ENCODE data around the gene CADM2.

Gene CADM2

GRCh38 chr3:85185495-85185894, 226.7 kb downstream of the CADM2 start:
- Histone ChIP-seq H3K27me3 (ENCODE audit: control insufficient read depth, insufficient read depth, low read length) (no peaks in the 10 kb centered on the region), H3K36me3 (ENCODE audit: control insufficient read depth, insufficient read depth, low read length) (no peaks in the 10 kb centered on the region), H3K27ac (ENCODE audit: low read depth, low read length) (no peak overlapping the region)

GRCh38 chr3:85189731-85190130, 230.9 kb downstream of the CADM2 start:
- no peaks in the 10 kb centered on the region for H3K9me3 ChIP-seq (ENCODE audit: control insufficient read depth, insufficient read depth, low read length)
- H3K27ac ChIP-seq (ENCODE audit: low read depth, low read length), result no peak overlapping the region

More at GRCh38 chr3:85185495-85185894, 226.7 kb downstream of the CADM2 start:
- no peaks in the 10 kb centered on the region for H3K9me3 ChIP-seq (ENCODE audit: control insufficient read depth, insufficient read depth, low read length)
- no peak overlapping the region for H3K4me3 ChIP-seq (ENCODE audit: low read depth, low read length)
- no peaks in the 10 kb centered on the region for H3K4me1 ChIP-seq (ENCODE audit: control insufficient read depth, insufficient read depth, low read length)
- no peak overlapping the region for H3K9ac ChIP-seq (ENCODE audit: low read depth, low read length)

GRCh38 chr3:85193565-85193964, 234.8 kb downstream of the CADM2 start:
- H3K4me3 ChIP-seq (ENCODE audit: low read depth, low read length), result no peak overlapping the region
- no peaks in the 10 kb centered on the region for H3K4me1 ChIP-seq (ENCODE audit: control insufficient read depth, insufficient read depth, low read length)
- H3K9me3 ChIP-seq (ENCODE audit: control insufficient read depth, insufficient read depth, low read length), result no peaks in the 10 kb centered on the region
- no peaks in the 10 kb centered on the region for H3K36me3 ChIP-seq (ENCODE audit: control insufficient read depth, insufficient read depth, low read length)
- no peaks in the 10 kb centered on the region for H3K27me3 ChIP-seq (ENCODE audit: control insufficient read depth, insufficient read depth, low read length)
- H3K9ac ChIP-seq (ENCODE audit: low read depth, low read length), result no peak overlapping the region
- H3K27ac ChIP-seq (ENCODE audit: low read depth, low read length), result no peak overlapping the region

More at GRCh38 chr3:85189731-85190130, 230.9 kb downstream of the CADM2 start:
- H3K9ac ChIP-seq (ENCODE audit: low read depth, low read length), result no peak overlapping the region
- no peak overlapping the region for H3K4me3 ChIP-seq (ENCODE audit: low read depth, low read length)
- no peaks in the 10 kb centered on the region for H3K27me3 ChIP-seq (ENCODE audit: control insufficient read depth, insufficient read depth, low read length)
- no peaks in the 10 kb centered on the region for H3K36me3 ChIP-seq (ENCODE audit: control insufficient read depth, insufficient read depth, low read length)
- no peaks in the 10 kb centered on the region for H3K4me1 ChIP-seq (ENCODE audit: control insufficient read depth, insufficient read depth, low read length)

- Histone ChIP-seq H3K9ac (ENCODE audit: low read depth, low read length) (no peak overlapping the region), H3K27me3 (ENCODE audit: control insufficient read depth, insufficient read depth, low read length) (no peaks in the 10 kb centered on the region), H3K4me3 (ENCODE audit: low read depth, low read length) (no peak overlapping the region), H3K4me1 (ENCODE audit: control insufficient read depth, insufficient read depth, low read length) (no peaks in the 10 kb centered on the region), H3K27ac (ENCODE audit: low read depth, low read length) (no peak overlapping the region), H3K9me3 (ENCODE audit: control insufficient read depth, insufficient read depth, low read length) (no peaks in the 10 kb centered on the region), H3K36me3 (ENCODE audit: control insufficient read depth, insufficient read depth, low read length) (no peaks in the 10 kb centered on the region)
These were observed 249.9 kb downstream of the CADM2 start for GRCh38 chr3:85208650-85209049.

GRCh38 chr3:85210540-85210939, 251.8 kb downstream of the CADM2 start:
- Histone ChIP-seq H3K27me3 (ENCODE audit: control insufficient read depth, insufficient read depth, low read length) (no peaks in the 10 kb centered on the region), H3K9ac (ENCODE audit: low read depth, low read length) (no peak overlapping the region), H3K4me3 (ENCODE audit: low read depth, low read length) (no peak overlapping the region), H3K36me3 (ENCODE audit: control insufficient read depth, insufficient read depth, low read length) (no peaks in the 10 kb centered on the region), H3K4me1 (ENCODE audit: control insufficient read depth, insufficient read depth, low read length) (no peaks in the 10 kb centered on the region), H3K27ac (ENCODE audit: low read depth, low read length) (no peak overlapping the region), H3K9me3 (ENCODE audit: control insufficient read depth, insufficient read depth, low read length) (no peaks in the 10 kb centered on the region)

- no peak overlapping the region for H3K4me3 ChIP-seq (ENCODE audit: low read depth, low read length)
- peaks cover 5% of the 10 kb centered on the region; the same call in 1 of the 2 replicates for H3K4me1 ChIP-seq (ENCODE audit: control insufficient read depth, insufficient read depth, low read length)
- H3K9ac ChIP-seq (ENCODE audit: low read depth, low read length), result no peak overlapping the region
- no peak overlapping the region for H3K27ac ChIP-seq (ENCODE audit: low read depth, low read length)
- H3K36me3 ChIP-seq (ENCODE audit: control insufficient read depth, insufficient read depth, low read length), result no peaks in the 10 kb centered on the region
- H3K9me3 ChIP-seq (ENCODE audit: control insufficient read depth, insufficient read depth, low read length), result no peaks in the 10 kb centered on the region
- no peaks in the 10 kb centered on the region for H3K27me3 ChIP-seq (ENCODE audit: control insufficient read depth, insufficient read depth, low read length)
These were observed 270.2 kb downstream of the CADM2 start for GRCh38 chr3:85228966-85229365.

GRCh38 chr3:85244091-85244490, 285.3 kb downstream of the CADM2 start:
- Histone ChIP-seq H3K36me3 (ENCODE audit: control insufficient read depth, insufficient read depth, low read length) (no peaks in the 10 kb centered on the region), H3K9ac (ENCODE audit: low read depth, low read length) (no peak overlapping the region), H3K4me1 (ENCODE audit: control insufficient read depth, insufficient read depth, low read length) (no peaks in the 10 kb centered on the region), H3K27me3 (ENCODE audit: control insufficient read depth, insufficient read depth, low read length) (no peaks in the 10 kb centered on the region), H3K9me3 (ENCODE audit: control insufficient read depth, insufficient read depth, low read length) (no peaks in the 10 kb centered on the region), H3K4me3 (ENCODE audit: low read depth, low read length) (no peak overlapping the region), H3K27ac (ENCODE audit: low read depth, low read length) (no peak overlapping the region)

- no peak overlapping the region for H3K4me3 ChIP-seq (ENCODE audit: low read depth, low read length)
- H3K4me1 ChIP-seq (ENCODE audit: control insufficient read depth, insufficient read depth, low read length), result no peaks in the 10 kb centered on the region
- H3K9ac ChIP-seq (ENCODE audit: low read depth, low read length), result no peak overlapping the region
- H3K9me3 ChIP-seq (ENCODE audit: control insufficient read depth, insufficient read depth, low read length), result no peaks in the 10 kb centered on the region
- H3K27ac ChIP-seq (ENCODE audit: low read depth, low read length), result no peak overlapping the region
- H3K27me3 ChIP-seq (ENCODE audit: control insufficient read depth, insufficient read depth, low read length), result no peaks in the 10 kb centered on the region
- H3K36me3 ChIP-seq (ENCODE audit: control insufficient read depth, insufficient read depth, low read length), result no peaks in the 10 kb centered on the region
These were observed 285.7 kb downstream of the CADM2 start for GRCh38 chr3:85244519-85244918.

GRCh38 chr3:85251766-85252165, 293.0 kb downstream of the CADM2 start:
- H3K27me3 ChIP-seq (ENCODE audit: control insufficient read depth, insufficient read depth, low read length), result no peaks in the 10 kb centered on the region
- no peak overlapping the region for H3K27ac ChIP-seq (ENCODE audit: low read depth, low read length)
- no peaks in the 10 kb centered on the region for H3K9me3 ChIP-seq (ENCODE audit: control insufficient read depth, insufficient read depth, low read length)
- no peaks in the 10 kb centered on the region for H3K36me3 ChIP-seq (ENCODE audit: control insufficient read depth, insufficient read depth, low read length)
- H3K9ac ChIP-seq (ENCODE audit: low read depth, low read length), result no peak overlapping the region
- H3K4me3 ChIP-seq (ENCODE audit: low read depth, low read length), result no peak overlapping the region
- peaks cover 6% of the 10 kb centered on the region; the same call in 1 of the 2 replicates for H3K4me1 ChIP-seq (ENCODE audit: control insufficient read depth, insufficient read depth, low read length)

- Histone ChIP-seq H3K9me3 (ENCODE audit: control insufficient read depth, insufficient read depth, low read length) (no peaks in the 10 kb centered on the region), H3K27ac (ENCODE audit: low read depth, low read length) (no peak overlapping the region)
These were observed 293.9 kb downstream of the CADM2 start for GRCh38 chr3:85252686-85253085.

GRCh38 chr3:85254738-85255137, 295.9 kb downstream of the CADM2 start:
- peaks cover 6% of the 10 kb centered on the region; the same call in 1 of the 2 replicates for H3K4me1 ChIP-seq (ENCODE audit: control insufficient read depth, insufficient read depth, low read length)
- H3K9me3 ChIP-seq (ENCODE audit: control insufficient read depth, insufficient read depth, low read length), result no peaks in the 10 kb centered on the region
- no peak overlapping the region for H3K4me3 ChIP-seq (ENCODE audit: low read depth, low read length)
- no peaks in the 10 kb centered on the region for H3K36me3 ChIP-seq (ENCODE audit: control insufficient read depth, insufficient read depth, low read length)
- H3K27ac ChIP-seq (ENCODE audit: low read depth, low read length), result no peak overlapping the region
- no peak overlapping the region for H3K9ac ChIP-seq (ENCODE audit: low read depth, low read length)
- H3K27me3 ChIP-seq (ENCODE audit: control insufficient read depth, insufficient read depth, low read length), result no peaks in the 10 kb centered on the region

More at GRCh38 chr3:85252686-85253085, 293.9 kb downstream of the CADM2 start:
- Histone ChIP-seq H3K36me3 (ENCODE audit: control insufficient read depth, insufficient read depth, low read length) (no peaks in the 10 kb centered on the region), H3K27me3 (ENCODE audit: control insufficient read depth, insufficient read depth, low read length) (no peaks in the 10 kb centered on the region), H3K9ac (ENCODE audit: low read depth, low read length) (no peak overlapping the region), H3K4me1 (ENCODE audit: control insufficient read depth, insufficient read depth, low read length) (peaks cover 6% of the 10 kb centered on the region; the same call in 1 of the 2 replicates), H3K4me3 (ENCODE audit: low read depth, low read length) (no peak overlapping the region)

GRCh38 chr3:85255949-85256348, 297.2 kb downstream of the CADM2 start:
- H3K4me1 ChIP-seq (ENCODE audit: control insufficient read depth, insufficient read depth, low read length), result peaks cover 6% of the 10 kb centered on the region; the same call in 1 of the 2 replicates
- no peak overlapping the region for H3K27ac ChIP-seq (ENCODE audit: low read depth, low read length)
- no peaks in the 10 kb centered on the region for H3K9me3 ChIP-seq (ENCODE audit: control insufficient read depth, insufficient read depth, low read length)
- no peaks in the 10 kb centered on the region for H3K36me3 ChIP-seq (ENCODE audit: control insufficient read depth, insufficient read depth, low read length)
- H3K27me3 ChIP-seq (ENCODE audit: control insufficient read depth, insufficient read depth, low read length), result no peaks in the 10 kb centered on the region
- no peak overlapping the region for H3K4me3 ChIP-seq (ENCODE audit: low read depth, low read length)
- H3K9ac ChIP-seq (ENCODE audit: low read depth, low read length), result no peak overlapping the region

Measured in HUES48 (cell line).